PC-9 (cell line): ENCODE results near the gene FRMD8. TPM values are rescaled to one million over a fixed set of nuclear protein-coding genes. Genes with fewer than 3 reads are reported as not detected.
"Not testable (repeated sequence)": the region's sequence is repeated elsewhere in the genome, so short reads cannot be mapped to it uniquely, and the experiment has no call there.

Experiments used
- BruUV-seq: library from RNA; stranded (reverse); fragments of 400-500 nt; replicated peaks from 2 replicates; lab custom pipeline; 2021; lab: Mats Ljungman, UMichigan
- CTCF ChIA-PET: fragments of 300-600 bp; sonication (Branson Sonifier 250); formaldehyde crosslinking; loops from one replicate; lab custom pipeline; 2022; ENCODE audit warnings: antibody characterized with exemption; lab: Charles Lee
- POLR2A ChIA-PET: fragments of 300-600 bp; sonication (Branson Sonifier 250); formaldehyde crosslinking; loops from one replicate; lab custom pipeline; 2022; ENCODE audit warnings: antibody characterized with exemption; ENCODE audit not compliant: unreplicated experiment; lab: Charles Lee
- DNase-seq, 2 experiments: peaks; one replicate each; pipeline versions ENCODE4 v3.0.0 to v3.0.0-alpha.2; 2015 to 2022; ENCODE audit warnings: mixed read lengths in 1 of 2
- H2AFZ ChIP-seq: fragments of 200-600 bp; sonication (generic); 2 replicates; pipeline ENCODE4 v1.8.1; 2017; ENCODE audit warnings: antibody characterized with exemption
- H3F3A ChIP-seq: fragments of 200-600 bp; sonication (generic); 2 replicates; pipeline ENCODE4 v1.8.1; 2017; ENCODE audit warnings: antibody characterized with exemption, mild to moderate bottlenecking, low read depth; ENCODE audit not compliant: insufficient read depth
- H3K27ac ChIP-seq: fragments of 200-600 bp; sonication (generic); 2 replicates; pipeline ENCODE4 v1.6.1; 2016; ENCODE audit warnings: mixed run types
- H3K27me3 ChIP-seq: fragments of 200-600 bp; sonication (generic); 2 replicates; pipeline ENCODE4 v1.6.1; 2016; ENCODE audit warnings: low read depth, mixed run types; ENCODE audit not compliant: insufficient read depth
- H3K36me3 ChIP-seq: fragments of 200-600 bp; sonication (generic); 2 replicates; pipeline ENCODE4 v1.6.1; 2016; ENCODE audit warnings: low read depth, mixed run types
- H3K4me1 ChIP-seq: fragments of 200-600 bp; sonication (generic); replicated peaks from 2 replicates; pipeline ENCODE4 v1.6.1; 2016; ENCODE audit warnings: mixed run types; ENCODE audit not compliant: insufficient read depth
- H3K4me2 ChIP-seq: fragments of 200-600 bp; sonication (generic); 2 replicates; pipeline ENCODE4 v1.6.1; 2017; ENCODE audit warnings: mixed run types
- H3K4me3 ChIP-seq: fragments of 200-600 bp; sonication (generic); 2 replicates; pipeline ENCODE4 v1.6.1; 2016; ENCODE audit warnings: mixed run types
- H3K79me2 ChIP-seq: fragments of 200-600 bp; sonication (generic); 2 replicates; pipeline ENCODE4 v1.6.1; 2017; ENCODE audit warnings: low read depth, mixed run types
- H3K9me2 ChIP-seq: fragments of 200-600 bp; sonication (generic); 2 replicates; pipeline ENCODE4 v1.8.1; 2017; ENCODE audit warnings: mild to moderate bottlenecking; ENCODE audit not compliant: insufficient read depth
- H3K9me3 ChIP-seq: fragments of 200-600 bp; sonication (generic); 2 replicates; pipeline ENCODE4 v1.8.1; 2016; ENCODE audit warnings: low read depth; ENCODE audit not compliant: insufficient read depth
- H4K20me1 ChIP-seq: fragments of 200-600 bp; sonication (generic); 2 replicates; pipeline ENCODE4 v1.8.1; 2017; ENCODE audit not compliant: insufficient read depth
- CTCF ChIP-seq: fragments of 200-600 bp; sonication (generic); conservative IDR thresholded peaks from 2 replicates; pipeline ENCODE4 v1.6.1; 2017; ENCODE audit warnings: mixed run types, antibody characterized with exemption, mild to moderate bottlenecking, moderate library complexity
- EZH2 ChIP-seq: fragments of 200-600 bp; sonication (generic); IDR thresholded peaks from 2 replicates; pipeline ENCODE4 v1.8.0; 2017; ENCODE audit warnings: antibody characterized with exemption, low read depth
- intact Hi-C: fragments of 100-400 bp; cut with micrococcal nuclease; formaldehyde crosslinking; loops from one replicate; pipeline ENCODE4 v1.10.0; 2022; ENCODE audit not compliant: unreplicated experiment
- total RNA-seq: library from RNA; stranded (reverse); gene quantifications from 2 replicates; pipeline ENCODE4 v1.2.3, GENCODE V29; 2021

FRMD8 gene
- total RNA-seq, 1 experiment from 2014 or later: 32.4 TPM

- ChIA-PET CTCF (interaction anchor here (2.4 kb wide), 1 partner anchor 21 kb away, joined by 6 read pairs; no protein-coding TSS in a partner anchor), POLR2A (interaction anchor here (0.7 kb wide), 1 partner anchor 62 kb away, joined by 13 read pairs; no protein-coding TSS in a partner anchor)
- Histone ChIP-seq H3K36me3 (peaks cover 9% of the 10 kb centered on the region), H3K4me2 (no peak overlapping the region), H3K4me1 (peaks cover 7% of the 10 kb centered on the region), H3K9me2 (no peaks in the 10 kb centered on the region), H4K20me1 (peaks cover 14% of the 10 kb centered on the region), H2AFZ (no peak overlapping the region), H3K27ac (no peak overlapping the region), H3K4me3 (no peak overlapping the region), H3F3A (peaks cover 65% of the 10 kb centered on the region), H3K9me3 (no peaks in the 10 kb centered on the region), H3K79me2 (peaks cover 3% of the 10 kb centered on the region; the same call in 1 of the 2 replicates), H3K27me3 (no peaks in the 10 kb centered on the region)
- intact Hi-C loops: no loop called here
- peak in 1 of 2 experiments; percentile 18 for DNase-seq
- TF ChIP-seq CTCF (no peak), EZH2 (no peak)
- no TSS peak for BruUV-seq
Observed at GRCh38 chr11:65448074-65448417, 61.6 kb downstream of the FRMD8 start.

GRCh38 chr11:65448418-65449105 is 62.1 kb downstream of the FRMD8 start:
- Histone ChIP-seq H3F3A (peaks cover 65% of the 10 kb centered on the region), H3K27ac (no peak overlapping the region), H2AFZ (no peak overlapping the region), H3K79me2 (no peaks in the 10 kb centered on the region; the same call in 1 of the 2 replicates), H3K4me3 (no peak overlapping the region), H3K4me2 (no peak overlapping the region), H3K4me1 (peaks cover 11% of the 10 kb centered on the region), H3K27me3 (no peaks in the 10 kb centered on the region), H3K36me3 (peaks cover 3% of the 10 kb centered on the region), H3K9me2 (no peaks in the 10 kb centered on the region), H4K20me1 (peaks cover 9% of the 10 kb centered on the region), H3K9me3 (no peaks in the 10 kb centered on the region)
- no TSS peak for BruUV-seq
- intact Hi-C loops: no loop called here
- peak in 1 of 2 experiments; percentile 34 for DNase-seq
- POLR2A ChIA-PET: interaction anchor here (0.6 kb wide), 1 partner anchor 26 kb away, joined by 13 read pairs; the partner anchor contains the start of gene NEAT1
- CTCF ChIA-PET: interaction anchor here (0.6 to 2.4 kb wide), 2 partner anchors 18 to 20 kb away, joined by 6 read pairs; no protein-coding TSS in a partner anchor
- TF ChIP-seq CTCF (no peak), EZH2 (no peak)

- H4K20me1 ChIP-seq, CTCF ChIA-PET, H3K9me3 ChIP-seq, H2AFZ ChIP-seq, intact Hi-C loops, H3K79me2 ChIP-seq, BruUV-seq, H3K27ac ChIP-seq, DNase-seq, H3K4me2 ChIP-seq, H3K9me2 ChIP-seq, H3K4me3 ChIP-seq, POLR2A ChIA-PET, H3K36me3 ChIP-seq, H3K27me3 ChIP-seq: not testable (repeated sequence)
- Histone ChIP-seq H3F3A (peaks cover 54% of the 10 kb centered on the region), H3K4me1 (peaks cover 25% of the 10 kb centered on the region)
Observed at GRCh38 chr11:65451301-65451700, 64.9 kb downstream of the FRMD8 start.

GRCh38 chr11:65452259-65452658 is 65.8 kb downstream of the FRMD8 start:
- intact Hi-C loops, CTCF ChIA-PET: not testable (repeated sequence)

More at GRCh38 chr11:65452259-65452658, 65.8 kb downstream of the FRMD8 start:
- DNase-seq, H3K27me3 ChIP-seq, H3K9me2 ChIP-seq, H3K4me2 ChIP-seq, BruUV-seq, H3K4me3 ChIP-seq, H3K9me3 ChIP-seq, H2AFZ ChIP-seq, H4K20me1 ChIP-seq, H3K36me3 ChIP-seq, POLR2A ChIA-PET: not testable (repeated sequence)
- Histone ChIP-seq H3F3A (peaks cover 49% of the 10 kb centered on the region), H3K79me2 (peaks cover 12% of the 10 kb centered on the region), H3K4me1 (peaks cover 25% of the 10 kb centered on the region), H3K27ac (peak overlapping the region; percentile 64)
